GM19467 (cell line): ENCODE data around the gene SMYD4.
"Not testable (repeated sequence)": the region's sequence is repeated elsewhere in the genome, so short reads cannot be mapped to it uniquely, and the experiment has no call there.

Source experiments
- ATAC-seq: cut with Tn5 transposase; IDR thresholded peaks from one replicate; pipeline ENCODE4 v1.9.1; 2021; ENCODE audit warnings: mild to moderate bottlenecking, moderate library complexity; ENCODE audit not compliant: unreplicated experiment

SMYD4 gene

GRCh38 chr17:1755252-1755826 is 74.4 kb downstream of the SMYD4 start:
- ATAC-seq, result no peak

- ATAC-seq, result no peak
Observed at GRCh38 chr17:1754430-1755112, 75.1 kb downstream of the SMYD4 start.

- ATAC-seq, result no peak
Observed at GRCh38 chr17:1753767-1754429, 75.8 kb downstream of the SMYD4 start.

- no peak for ATAC-seq
Observed at GRCh38 chr17:1752425-1753262, 77.1 kb downstream of the SMYD4 start.

- ATAC-seq, result no peak
Observed at GRCh38 chr17:1750628-1751027, 79.1 kb downstream of the SMYD4 start.

- ATAC-seq, result no peak
Observed at GRCh38 chr17:1746975-1747543, 82.6 kb downstream of the SMYD4 start.

- ATAC-seq, result no peak
Observed at GRCh38 chr17:1745513-1746020, 84.1 kb downstream of the SMYD4 start.

- no peak for ATAC-seq
Observed at GRCh38 chr17:1744551-1745512, 84.9 kb downstream of the SMYD4 start.

GRCh38 chr17:1743088-1743439 is 86.6 kb downstream of the SMYD4 start:
- no peak for ATAC-seq

GRCh38 chr17:1742371-1743087 is 87.2 kb downstream of the SMYD4 start, which contains the start of gene SERPINF2:
SERPINF2 (plus strand) TSS chr17:1742871; CDS start chr17:1744996, 2,125 bp downstream.
- no peak for ATAC-seq

GRCh38 chr17:1741899-1742298 is 87.8 kb downstream of the SMYD4 start:
- not testable (repeated sequence) for ATAC-seq

GRCh38 chr17:1737531-1738291 is 92.0 kb downstream of the SMYD4 start:
- ATAC-seq, result no peak

GRCh38 chr17:1736348-1737281 is 93.1 kb downstream of the SMYD4 start:
- no peak for ATAC-seq

GRCh38 chr17:1735834-1736347 is 93.8 kb downstream of the SMYD4 start:
- no peak for ATAC-seq

GRCh38 chr17:1735418-1735817 is 94.3 kb downstream of the SMYD4 start:
- no peak for ATAC-seq

GRCh38 chr17:1733759-1734158 is 95.9 kb downstream of the SMYD4 start:
- no peak for ATAC-seq

- no peak for ATAC-seq
Observed at GRCh38 chr17:1732833-1733321, 96.8 kb downstream of the SMYD4 start.
